HepG2 (cell line): ENCODE measurements around the gene TTC38. TPM values are rescaled to one million over a fixed set of nuclear protein-coding genes. Genes with fewer than 3 reads are reported as not detected.

Source experiments
- FOXA3 ChIP-seq: IDR thresholded peaks from 2 replicates; pipeline ENCODE4 v1.6.1; 2016; ENCODE audit warnings: missing genetic modification reagents, missing compliant biosample characterization
- HMG20B ChIP-seq: conservative IDR thresholded peaks from 2 replicates; pipeline ENCODE4 v1.6.1; 2016; ENCODE audit warnings: missing genetic modification reagents, missing compliant biosample characterization
- MED1 ChIP-seq: sonication (generic); formaldehyde crosslinking; IDR thresholded peaks from 2 replicates; pipeline ENCODE4 v1.4.0; 2020; ENCODE audit warnings: missing genetic modification reagents
- PRPF4 ChIP-seq: fragments of 200-400 bp; formaldehyde crosslinking; IDR thresholded peaks from 2 replicates; pipeline ENCODE4 v1.6.1; 2016; ENCODE audit warnings: low read length, low read depth; ENCODE audit not compliant: poor library complexity, severe bottlenecking
- PTBP1 ChIP-seq: fragments of 200-400 bp; formaldehyde crosslinking; IDR thresholded peaks from 2 replicates; pipeline ENCODE4 v1.6.1; 2018; ENCODE audit warnings: low read length, low read depth; ENCODE audit not compliant: poor library complexity, severe bottlenecking
- SP1 ChIP-seq, 2 experiments: fragments of 450-650 bp in 1 of 2; sonication (generic) in 1 of 2; formaldehyde crosslinking in 1 of 2; IDR thresholded peaks; 2 replicates each; pipeline versions ENCODE4 v1.4.0 to v1.6.1; 2016 to 2020; ENCODE audit warnings: missing genetic modification reagents in 1 of 2
- TRIM24 ChIP-seq: sonication (generic); formaldehyde crosslinking; IDR thresholded peaks from 2 replicates; pipeline ENCODE4 v1.8.0; 2022; ENCODE audit warnings: mild to moderate bottlenecking, missing genetic modification reagents
- ZFP1 ChIP-seq: IDR thresholded peaks from 2 replicates; pipeline ENCODE4 v1.6.1; 2016
- ZNF20 ChIP-seq: sonication (generic); formaldehyde crosslinking; IDR thresholded peaks from 2 replicates; pipeline ENCODE4 v1.4.0; 2020; ENCODE audit warnings: mild to moderate bottlenecking, moderate library complexity, missing genetic modification reagents
- ZNF224 ChIP-seq: sonication (generic); formaldehyde crosslinking; IDR thresholded peaks from 2 replicates; pipeline ENCODE4 v1.5.0; 2020; ENCODE audit warnings: mild to moderate bottlenecking, missing genetic modification reagents
- ZNF430 ChIP-seq: sonication (generic); formaldehyde crosslinking; IDR thresholded peaks from 2 replicates; pipeline ENCODE4 v1.9.0; 2021; ENCODE audit warnings: mild to moderate bottlenecking, missing genetic modification reagents
- ZNF766 ChIP-seq: sonication (generic); formaldehyde crosslinking; IDR thresholded peaks from 2 replicates; pipeline ENCODE4 v1.5.0; 2020; ENCODE audit warnings: missing genetic modification reagents, borderline replicate concordance
- ZNF790 ChIP-seq: sonication (generic); formaldehyde crosslinking; IDR thresholded peaks from 2 replicates; pipeline ENCODE4 v1.8.0; 2022; ENCODE audit warnings: missing genetic modification reagents, mild to moderate bottlenecking, borderline replicate concordance
- polyA plus RNA-seq, 8 experiments: library from polyadenylated mRNA; depleted of rRNA in 3 of 8; stranded (reverse) in 7 of 8; unstranded in 1 of 8; fragments of >200 nt; fragmentation: Illumina TruSeq in 4 of 8; extraction: Trizol in 4 of 8; gene quantifications; 2 replicates each; pipeline versions ENCODE4 v1.2.1 to v1.2.3, GENCODE V29; 2011 to 2016; ENCODE audit warnings: low read depth in 4 of 8, missing spikeins in 1 of 8, mixed read lengths in 1 of 8; ENCODE audit not compliant: insufficient read depth in 1 of 8
- total RNA-seq, 5 experiments: library from RNA; depleted of rRNA; stranded (reverse); fragments of >200 nt; fragmentation: Illumina TruSeq; extraction: Trizol; gene quantifications; 2 replicates each; pipeline ENCODE4 v1.2.3, GENCODE V29; 2016; ENCODE audit warnings: low read depth in 1 of 5
- TF ChIP-seq, protein P1 (sequence below): sonication (generic); formaldehyde crosslinking; IDR thresholded peaks from 2 replicates; pipeline ENCODE4 v1.4.0; 2020; ENCODE audit warnings: missing genetic modification reagents, borderline replicate concordance
- TF ChIP-seq, protein P2 (sequence below): sonication (generic); formaldehyde crosslinking; IDR thresholded peaks from 2 replicates; pipeline ENCODE4 v1.8.1; 2023; ENCODE audit warnings: mild to moderate bottlenecking, missing genetic modification reagents
- TF ChIP-seq, protein P3 (sequence below): sonication (generic); formaldehyde crosslinking; conservative IDR thresholded peaks from 2 replicates; pipeline ENCODE4 v1.8.0; 2022; ENCODE audit warnings: mild to moderate bottlenecking, moderate library complexity, missing genetic modification reagents
- TF ChIP-seq, protein P4 (sequence below): fragments of 450-650 bp; IDR thresholded peaks from 2 replicates; pipeline ENCODE4 v1.6.1; 2017
- TF ChIP-seq, protein P5 (sequence below): IDR thresholded peaks from 2 replicates; pipeline ENCODE4 v1.6.1; 2016; ENCODE audit warnings: low read depth

The TTC38 gene
- total and polyA plus RNA-seq, 2 of the 13 experiments (the other 11 are each of a cell fraction or from before 2014, with no cell fraction given): 101 to 105 TPM

DNA sequence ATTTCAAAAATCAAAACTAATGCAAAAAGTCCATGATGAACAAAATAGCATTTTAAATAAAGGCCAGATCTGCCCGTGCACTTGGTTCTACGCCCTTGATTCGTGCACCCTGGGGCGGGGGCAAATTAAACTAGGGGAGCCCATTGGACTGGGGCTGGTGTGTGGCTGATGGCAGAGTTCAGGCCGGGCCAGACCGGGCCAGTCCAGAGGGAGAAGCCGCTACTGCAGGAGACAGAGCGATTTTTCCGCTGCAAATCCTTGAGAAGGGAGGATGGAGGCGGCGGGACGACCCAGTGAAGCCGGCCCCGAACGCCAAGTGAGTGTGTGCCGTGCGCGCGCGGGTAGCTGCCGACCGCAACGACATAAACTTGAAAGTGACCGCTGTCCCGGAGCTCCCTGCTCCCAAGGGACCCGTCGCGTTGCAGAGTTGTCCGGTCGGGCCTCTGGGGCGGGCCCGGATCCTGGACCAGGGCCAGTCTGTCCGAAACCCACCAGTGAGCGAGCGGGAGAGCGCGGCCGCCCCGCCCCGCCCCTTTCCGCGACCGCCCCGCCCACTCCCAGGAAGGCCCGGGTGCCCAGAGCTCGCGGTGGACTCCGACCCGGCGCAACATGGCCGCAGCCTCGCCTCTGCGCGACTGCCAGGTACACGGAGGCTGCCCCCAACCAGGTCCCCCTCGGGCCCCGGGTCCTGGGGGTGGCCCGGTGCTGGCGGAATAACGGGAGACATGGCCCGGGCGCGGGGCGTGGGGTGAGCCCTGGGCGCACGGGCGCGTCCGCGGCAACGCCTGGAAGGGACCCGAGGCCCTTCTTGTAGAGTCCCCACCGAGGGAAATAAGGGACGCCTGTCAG, at the start of gene TTC38 (continued):
- TF ChIP-seq, protein P1, sequence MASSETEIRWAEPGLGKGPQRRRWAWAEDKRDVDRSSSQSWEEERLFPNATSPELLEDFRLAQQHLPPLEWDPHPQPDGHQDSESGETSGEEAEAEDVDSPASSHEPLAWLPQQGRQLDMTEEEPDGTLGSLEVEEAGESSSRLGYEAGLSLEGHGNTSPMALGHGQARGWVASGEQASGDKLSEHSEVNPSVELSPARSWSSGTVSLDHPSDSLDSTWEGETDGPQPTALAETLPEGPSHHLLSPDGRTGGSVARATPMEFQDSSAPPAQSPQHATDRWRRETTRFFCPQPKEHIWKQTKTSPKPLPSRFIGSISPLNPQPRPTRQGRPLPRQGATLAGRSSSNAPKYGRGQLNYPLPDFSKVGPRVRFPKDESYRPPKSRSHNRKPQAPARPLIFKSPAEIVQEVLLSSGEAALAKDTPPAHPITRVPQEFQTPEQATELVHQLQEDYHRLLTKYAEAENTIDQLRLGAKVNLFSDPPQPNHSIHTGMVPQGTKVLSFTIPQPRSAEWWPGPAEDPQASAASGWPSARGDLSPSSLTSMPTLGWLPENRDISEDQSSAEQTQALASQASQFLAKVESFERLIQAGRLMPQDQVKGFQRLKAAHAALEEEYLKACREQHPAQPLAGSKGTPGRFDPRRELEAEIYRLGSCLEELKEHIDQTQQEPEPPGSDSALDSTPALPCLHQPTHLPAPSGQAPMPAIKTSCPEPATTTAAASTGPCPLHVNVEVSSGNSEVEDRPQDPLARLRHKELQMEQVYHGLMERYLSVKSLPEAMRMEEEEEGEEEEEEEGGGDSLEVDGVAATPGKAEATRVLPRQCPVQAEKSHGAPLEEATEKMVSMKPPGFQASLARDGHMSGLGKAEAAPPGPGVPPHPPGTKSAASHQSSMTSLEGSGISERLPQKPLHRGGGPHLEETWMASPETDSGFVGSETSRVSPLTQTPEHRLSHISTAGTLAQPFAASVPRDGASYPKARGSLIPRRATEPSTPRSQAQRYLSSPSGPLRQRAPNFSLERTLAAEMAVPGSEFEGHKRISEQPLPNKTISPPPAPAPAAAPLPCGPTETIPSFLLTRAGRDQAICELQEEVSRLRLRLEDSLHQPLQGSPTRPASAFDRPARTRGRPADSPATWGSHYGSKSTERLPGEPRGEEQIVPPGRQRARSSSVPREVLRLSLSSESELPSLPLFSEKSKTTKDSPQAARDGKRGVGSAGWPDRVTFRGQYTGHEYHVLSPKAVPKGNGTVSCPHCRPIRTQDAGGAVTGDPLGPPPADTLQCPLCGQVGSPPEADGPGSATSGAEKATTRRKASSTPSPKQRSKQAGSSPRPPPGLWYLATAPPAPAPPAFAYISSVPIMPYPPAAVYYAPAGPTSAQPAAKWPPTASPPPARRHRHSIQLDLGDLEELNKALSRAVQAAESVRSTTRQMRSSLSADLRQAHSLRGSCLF (CRISPR knock-in tag): no peak
- no peak for TF ChIP-seq ZNF224 (CRISPR knock-in tag)
- TF ChIP-seq MED1: peak; percentile 41
- TF ChIP-seq PRPF4: no peak
- TF ChIP-seq, protein P2, sequence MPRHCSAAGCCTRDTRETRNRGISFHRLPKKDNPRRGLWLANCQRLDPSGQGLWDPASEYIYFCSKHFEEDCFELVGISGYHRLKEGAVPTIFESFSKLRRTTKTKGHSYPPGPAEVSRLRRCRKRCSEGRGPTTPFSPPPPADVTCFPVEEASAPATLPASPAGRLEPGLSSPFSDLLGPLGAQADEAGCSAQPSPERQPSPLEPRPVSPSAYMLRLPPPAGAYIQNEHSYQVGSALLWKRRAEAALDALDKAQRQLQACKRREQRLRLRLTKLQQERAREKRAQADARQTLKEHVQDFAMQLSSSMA (CRISPR knock-in tag): peak; percentile 15; the same call in 1 of the 2 replicates
- 0 out of 2 replicates have a peak, but pooled peaks have one; percentile 22 for TF ChIP-seq ZNF790 (CRISPR knock-in tag)
- TF ChIP-seq SP1 (IDR thresholded peaks at IDR 0.05): no peak
- TF ChIP-seq SP1 (CRISPR knock-in tag; IDR thresholded peaks at IDR 0.05): peak; percentile 69; the same call in 1 of the 2 replicates
- no peak for TF ChIP-seq PTBP1
- 0 out of 2 replicates have a peak, but pooled peaks have one; percentile 44 for TF ChIP-seq HMG20B (CRISPR knock-in tag)
- peak; percentile 29; the same call in 1 of the 2 replicates for TF ChIP-seq FOXA3 (CRISPR knock-in tag)
- no peak for TF ChIP-seq ZFP1 (CRISPR knock-in tag)
- TF ChIP-seq, protein P3, sequence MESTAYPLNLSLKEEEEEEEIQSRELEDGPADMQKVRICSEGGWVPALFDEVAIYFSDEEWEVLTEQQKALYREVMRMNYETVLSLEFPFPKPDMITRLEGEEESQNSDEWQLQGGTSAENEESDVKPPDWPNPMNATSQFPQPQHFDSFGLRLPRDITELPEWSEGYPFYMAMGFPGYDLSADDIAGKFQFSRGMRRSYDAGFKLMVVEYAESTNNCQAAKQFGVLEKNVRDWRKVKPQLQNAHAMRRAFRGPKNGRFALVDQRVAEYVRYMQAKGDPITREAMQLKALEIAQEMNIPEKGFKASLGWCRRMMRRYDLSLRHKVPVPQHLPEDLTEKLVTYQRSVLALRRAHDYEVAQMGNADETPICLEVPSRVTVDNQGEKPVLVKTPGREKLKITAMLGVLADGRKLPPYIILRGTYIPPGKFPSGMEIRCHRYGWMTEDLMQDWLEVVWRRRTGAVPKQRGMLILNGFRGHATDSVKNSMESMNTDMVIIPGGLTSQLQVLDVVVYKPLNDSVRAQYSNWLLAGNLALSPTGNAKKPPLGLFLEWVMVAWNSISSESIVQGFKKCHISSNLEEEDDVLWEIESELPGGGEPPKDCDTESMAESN (CRISPR knock-in tag): peak; percentile 67; the same call in 1 of the 2 replicates
- TF ChIP-seq, protein P4, sequence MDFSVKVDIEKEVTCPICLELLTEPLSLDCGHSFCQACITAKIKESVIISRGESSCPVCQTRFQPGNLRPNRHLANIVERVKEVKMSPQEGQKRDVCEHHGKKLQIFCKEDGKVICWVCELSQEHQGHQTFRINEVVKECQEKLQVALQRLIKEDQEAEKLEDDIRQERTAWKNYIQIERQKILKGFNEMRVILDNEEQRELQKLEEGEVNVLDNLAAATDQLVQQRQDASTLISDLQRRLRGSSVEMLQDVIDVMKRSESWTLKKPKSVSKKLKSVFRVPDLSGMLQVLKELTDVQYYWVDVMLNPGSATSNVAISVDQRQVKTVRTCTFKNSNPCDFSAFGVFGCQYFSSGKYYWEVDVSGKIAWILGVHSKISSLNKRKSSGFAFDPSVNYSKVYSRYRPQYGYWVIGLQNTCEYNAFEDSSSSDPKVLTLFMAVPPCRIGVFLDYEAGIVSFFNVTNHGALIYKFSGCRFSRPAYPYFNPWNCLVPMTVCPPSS: no peak
- peak; percentile 4; the same call in 1 of the 2 replicates for TF ChIP-seq ZNF766 (CRISPR knock-in tag)
- TF ChIP-seq, protein P5, sequence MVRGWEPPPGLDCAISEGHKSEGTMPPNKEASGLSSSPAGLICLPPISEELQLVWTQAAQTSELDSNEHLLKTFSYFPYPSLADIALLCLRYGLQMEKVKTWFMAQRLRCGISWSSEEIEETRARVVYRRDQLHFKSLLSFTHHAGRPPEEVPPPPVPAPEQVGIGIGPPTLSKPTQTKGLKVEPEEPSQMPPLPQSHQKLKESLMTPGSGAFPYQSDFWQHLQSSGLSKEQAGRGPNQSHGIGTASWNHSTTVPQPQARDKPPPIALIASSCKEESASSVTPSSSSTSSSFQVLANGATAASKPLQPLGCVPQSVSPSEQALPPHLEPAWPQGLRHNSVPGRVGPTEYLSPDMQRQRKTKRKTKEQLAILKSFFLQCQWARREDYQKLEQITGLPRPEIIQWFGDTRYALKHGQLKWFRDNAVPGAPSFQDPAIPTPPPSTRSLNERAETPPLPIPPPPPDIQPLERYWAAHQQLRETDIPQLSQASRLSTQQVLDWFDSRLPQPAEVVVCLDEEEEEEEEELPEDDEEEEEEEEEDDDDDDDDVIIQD (CRISPR knock-in tag): 0 out of 2 replicates have a peak, but pooled peaks have one; percentile 8
- no peak for TF ChIP-seq TRIM24 (CRISPR knock-in tag)
- no peak; the same call in 1 of the 2 replicates for TF ChIP-seq ZNF430
- no peak for TF ChIP-seq ZNF20 (CRISPR knock-in tag)
